Measurements from ENCODE around the gene PDE11A. TPM values are rescaled to one million over a fixed set of nuclear protein-coding genes. Genes with fewer than 3 reads are reported as not detected.
A peak's percentile ranks its signal among the peaks of the same experiment; 100 is the strongest.

PDE11A gene
- total RNA-seq, 1 experiment from 2014 or later: 1.4 TPM

GRCh38 chr2:177765698-177766097 lies 306.9 kb downstream of the PDE11A start:
- no peak for DNase-seq
- H3K27ac Mint-ChIP-seq (ENCODE audit: unreplicated experiment): no peak overlapping the region
- peaks cover 18% of the 10 kb centered on the region for H3K27me3 Mint-ChIP-seq (ENCODE audit: unreplicated experiment)
- H3K4me1 Mint-ChIP-seq (ENCODE audit: low read depth, unreplicated experiment): peaks cover 7% of the 10 kb centered on the region
- H3K4me3 Mint-ChIP-seq (ENCODE audit: low read depth, unreplicated experiment): no peak overlapping the region
- TF ChIP-seq, protein P1, sequence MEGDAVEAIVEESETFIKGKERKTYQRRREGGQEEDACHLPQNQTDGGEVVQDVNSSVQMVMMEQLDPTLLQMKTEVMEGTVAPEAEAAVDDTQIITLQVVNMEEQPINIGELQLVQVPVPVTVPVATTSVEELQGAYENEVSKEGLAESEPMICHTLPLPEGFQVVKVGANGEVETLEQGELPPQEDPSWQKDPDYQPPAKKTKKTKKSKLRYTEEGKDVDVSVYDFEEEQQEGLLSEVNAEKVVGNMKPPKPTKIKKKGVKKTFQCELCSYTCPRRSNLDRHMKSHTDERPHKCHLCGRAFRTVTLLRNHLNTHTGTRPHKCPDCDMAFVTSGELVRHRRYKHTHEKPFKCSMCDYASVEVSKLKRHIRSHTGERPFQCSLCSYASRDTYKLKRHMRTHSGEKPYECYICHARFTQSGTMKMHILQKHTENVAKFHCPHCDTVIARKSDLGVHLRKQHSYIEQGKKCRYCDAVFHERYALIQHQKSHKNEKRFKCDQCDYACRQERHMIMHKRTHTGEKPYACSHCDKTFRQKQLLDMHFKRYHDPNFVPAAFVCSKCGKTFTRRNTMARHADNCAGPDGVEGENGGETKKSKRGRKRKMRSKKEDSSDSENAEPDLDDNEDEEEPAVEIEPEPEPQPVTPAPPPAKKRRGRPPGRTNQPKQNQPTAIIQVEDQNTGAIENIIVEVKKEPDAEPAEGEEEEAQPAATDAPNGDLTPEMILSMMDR (IDR thresholded peaks at IDR 0.05; ENCODE audit: unreplicated experiment): no peak
- CTCF ChIA-PET: no interaction called here
- BruUV-seq (replicated peaks): no TSS peak
- H3K36me3 Mint-ChIP-seq (ENCODE audit: insufficient read depth, unreplicated experiment): no peaks in the 10 kb centered on the region
- no peaks in the 10 kb centered on the region for H3K9me3 Mint-ChIP-seq (ENCODE audit: low read depth, unreplicated experiment)
- intact Hi-C loops (cut with micrococcal nuclease; ENCODE audit: unreplicated experiment): loop anchor here (10.0 kb wide), 1 partner anchor 1641 kb away; the partner anchor contains the start of genes HOXD8 and HOXD9

DNA sequence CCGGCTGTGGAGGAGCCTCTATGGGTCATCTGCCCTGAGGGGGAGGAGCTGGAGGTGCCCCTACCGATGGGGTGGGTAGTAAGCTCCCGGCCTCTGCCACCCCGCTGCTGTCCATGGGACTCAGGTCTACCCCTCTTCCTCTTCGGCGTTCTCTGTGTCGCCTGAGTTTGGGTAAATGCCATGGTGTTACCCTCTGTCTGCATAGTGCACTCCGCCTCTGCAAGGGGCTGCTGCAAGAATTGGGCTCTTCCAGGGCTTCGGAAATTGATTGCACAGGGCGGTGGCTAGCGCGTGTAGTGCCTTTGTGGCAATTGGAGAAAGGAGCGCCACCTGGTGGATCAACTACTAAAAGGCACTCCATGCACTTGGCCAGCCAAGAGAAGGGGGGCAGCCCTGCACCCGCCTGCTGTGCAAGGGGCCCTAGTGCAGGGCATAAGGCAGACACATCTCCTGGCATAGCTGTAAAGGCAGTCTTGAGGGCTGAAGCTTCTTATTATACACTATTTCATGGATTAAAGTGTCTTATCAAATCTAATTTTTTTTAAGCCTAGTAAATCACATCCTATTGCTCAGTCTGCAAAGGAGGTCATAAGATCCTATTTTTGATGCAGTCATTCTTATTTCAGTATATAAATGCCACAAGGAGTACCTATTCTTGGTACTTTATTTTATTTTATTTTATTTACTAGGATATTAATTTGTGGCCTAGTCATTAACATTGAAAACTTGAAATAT lies 308.9 kb downstream of the PDE11A start:
- no peak overlapping the region for H3K27ac Mint-ChIP-seq (ENCODE audit: unreplicated experiment)
- BruUV-seq (replicated peaks): no TSS peak
- CTCF ChIA-PET: no interaction called here
- no peaks in the 10 kb centered on the region for H3K36me3 Mint-ChIP-seq (ENCODE audit: insufficient read depth, unreplicated experiment)
- H3K27me3 Mint-ChIP-seq (ENCODE audit: unreplicated experiment): peaks cover 18% of the 10 kb centered on the region
- H3K4me3 Mint-ChIP-seq (ENCODE audit: low read depth, unreplicated experiment): no peak overlapping the region
- no peaks in the 10 kb centered on the region for H3K9me3 Mint-ChIP-seq (ENCODE audit: low read depth, unreplicated experiment)
- intact Hi-C loops (cut with micrococcal nuclease; ENCODE audit: unreplicated experiment): loop anchor here (10.0 kb wide), 1 partner anchor 1639 kb away; the partner anchor contains the start of genes HOXD8 and HOXD9
- TF ChIP-seq, protein P1 (IDR thresholded peaks at IDR 0.05; ENCODE audit: unreplicated experiment): peak; percentile 89
- DNase-seq: peak; percentile 82
- peaks cover 3% of the 10 kb centered on the region for H3K4me1 Mint-ChIP-seq (ENCODE audit: low read depth, unreplicated experiment)

DNA sequence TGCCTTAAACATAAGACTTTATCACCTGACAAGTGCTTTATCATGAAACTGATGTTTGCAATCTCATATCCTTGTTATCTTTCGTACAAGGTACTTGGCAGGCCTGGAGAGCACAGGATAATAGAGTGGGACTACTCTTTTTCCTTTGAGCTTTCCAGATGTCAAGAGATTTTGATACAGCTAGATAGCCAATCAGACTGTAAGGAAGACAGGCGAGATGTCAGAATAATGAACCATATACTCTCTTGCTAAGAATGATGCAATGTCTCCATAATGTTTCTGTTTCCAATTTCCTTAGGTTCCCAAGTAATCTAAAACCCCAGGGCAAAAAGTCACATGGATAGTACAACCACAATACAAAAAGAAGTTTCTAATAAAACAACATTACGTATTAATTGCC lies 313.1 kb downstream of the PDE11A start:
- CTCF ChIA-PET: interaction anchor here (1.0 kb wide), 1 partner anchor 19 kb away, joined by 3 read pairs; no protein-coding TSS in a partner anchor
- BruUV-seq (replicated peaks): no TSS peak

DNA sequence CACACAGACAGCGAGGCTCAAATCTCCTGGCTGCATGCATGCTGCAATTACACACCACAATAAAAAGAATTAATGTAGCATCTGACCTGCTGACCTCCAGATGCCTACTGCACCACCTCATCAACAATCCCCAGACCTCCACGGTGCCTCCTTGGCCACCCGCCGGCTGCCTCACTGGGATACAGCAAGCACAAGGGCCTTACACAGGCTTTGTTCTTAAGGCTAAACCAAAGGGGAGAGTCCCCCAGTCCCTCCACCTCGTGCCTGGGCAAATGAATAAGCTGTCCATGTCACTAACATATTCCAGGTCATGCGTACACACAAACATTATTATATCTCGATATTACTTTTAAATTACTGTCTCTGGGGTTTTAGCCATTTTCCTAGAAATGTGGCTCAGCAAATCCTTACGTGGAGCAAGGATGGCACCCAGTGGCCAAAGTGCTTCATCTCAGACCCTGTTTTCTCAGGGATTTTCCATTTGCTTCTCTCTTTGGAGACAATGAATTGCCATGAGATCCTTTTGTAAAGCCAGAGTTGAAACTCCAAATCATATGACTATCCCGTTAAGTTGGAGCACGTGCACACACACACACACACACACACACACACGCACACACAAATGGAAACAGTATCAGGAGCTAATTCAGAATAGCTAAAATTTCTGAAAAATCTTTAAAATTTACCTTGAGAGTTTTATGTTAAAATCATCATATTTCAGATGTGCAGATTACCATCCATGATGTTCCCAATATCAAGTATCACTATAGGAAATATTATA lies 313.8 kb downstream of the PDE11A start:
- BruUV-seq (replicated peaks): no TSS peak
- no peak overlapping the region for H3K27ac Mint-ChIP-seq (ENCODE audit: unreplicated experiment)
- no peak overlapping the region for H3K4me3 Mint-ChIP-seq (ENCODE audit: low read depth, unreplicated experiment)
- H3K4me1 Mint-ChIP-seq (ENCODE audit: low read depth, unreplicated experiment): peaks cover 8% of the 10 kb centered on the region
- intact Hi-C loops (cut with micrococcal nuclease; ENCODE audit: unreplicated experiment): loop anchor here (10.0 kb wide), 2 partner anchors 424 to 594 kb away; no protein-coding TSS in a partner anchor
- CTCF ChIA-PET: interaction anchor here (1.0 kb wide), 1 partner anchor 18 kb away, joined by 3 read pairs; no protein-coding TSS in a partner anchor
- H3K36me3 Mint-ChIP-seq (ENCODE audit: insufficient read depth, unreplicated experiment): no peaks in the 10 kb centered on the region
- TF ChIP-seq, protein P1 (IDR thresholded peaks at IDR 0.05; ENCODE audit: unreplicated experiment): peak; percentile 19
- no peaks in the 10 kb centered on the region for H3K9me3 Mint-ChIP-seq (ENCODE audit: low read depth, unreplicated experiment)
- DNase-seq: peak; percentile 36
- H3K27me3 Mint-ChIP-seq (ENCODE audit: unreplicated experiment): peaks cover 18% of the 10 kb centered on the region

More for the DNA sequence above, 313.1 kb downstream of the PDE11A start:
- peaks cover 8% of the 10 kb centered on the region for H3K4me1 Mint-ChIP-seq (ENCODE audit: low read depth, unreplicated experiment)
- H3K27me3 Mint-ChIP-seq (ENCODE audit: unreplicated experiment): peaks cover 18% of the 10 kb centered on the region
- H3K27ac Mint-ChIP-seq (ENCODE audit: unreplicated experiment): no peak overlapping the region
- intact Hi-C loops (cut with micrococcal nuclease; ENCODE audit: unreplicated experiment): loop anchor here (10.0 kb wide), 2 partner anchors 425 to 595 kb away; no protein-coding TSS in a partner anchor
- no peaks in the 10 kb centered on the region for H3K9me3 Mint-ChIP-seq (ENCODE audit: low read depth, unreplicated experiment)
- H3K36me3 Mint-ChIP-seq (ENCODE audit: insufficient read depth, unreplicated experiment): no peaks in the 10 kb centered on the region
- H3K4me3 Mint-ChIP-seq (ENCODE audit: low read depth, unreplicated experiment): no peak overlapping the region
- TF ChIP-seq, protein P1 (IDR thresholded peaks at IDR 0.05; ENCODE audit: unreplicated experiment): no peak
- no peak for DNase-seq

Measured in Calu3 (cell line).